PFSK-1 (cell line): ENCODE results near the gene TYK2.

Experiments used
- FOXP2 ChIP-seq: optimal IDR thresholded peaks from 2 replicates; pipeline ENCODE3; 2011; ENCODE audit warnings: borderline replicate concordance, control low read depth, inconsistent platforms; ENCODE audit not compliant: insufficient read depth; ENCODE audit errors: extremely low read length, extremely low read depth
- POLR2AphosphoS5 ChIP-seq: IDR thresholded peaks from 2 replicates; pipeline ENCODE4 v1.6.1; 2012; ENCODE audit warnings: low read depth, mild to moderate bottlenecking, control low read depth, low read length, moderate library complexity
- REST ChIP-seq, 2 experiments: IDR thresholded peaks; 2 replicates each; pipeline versions ENCODE4 v1.6.1 to v1.8.0; 2011 to 2012; ENCODE audit warnings: low read depth in 2 of 2, low read length in 2 of 2, control low read depth in 1 of 2, inconsistent platforms in 1 of 2, mild to moderate bottlenecking in 1 of 2, moderate library complexity in 1 of 2; ENCODE audit not compliant: insufficient read depth in 1 of 2
- SIN3A ChIP-seq: IDR thresholded peaks from 2 replicates; pipeline ENCODE4 v1.6.1; 2012; ENCODE audit warnings: mild to moderate bottlenecking, low read length, moderate library complexity, borderline replicate concordance; ENCODE audit not compliant: insufficient read depth
- TAF1 ChIP-seq: IDR thresholded peaks from 2 replicates; pipeline ENCODE4 v1.6.1; 2012; ENCODE audit warnings: low read length, control low read depth, borderline replicate concordance; ENCODE audit not compliant: insufficient read depth

- no peak for TF ChIP-seq REST (IDR thresholded peaks at IDR 0.05; ENCODE audit: insufficient read depth in 1 of 2, low read depth in 2 of 2, low read length in 2 of 2)
- peak; percentile 96 for TF ChIP-seq POLR2AphosphoS5
- peak; percentile 69; the same call in 1 of the 2 replicates for TF ChIP-seq TAF1
- peak; percentile 85 for TF ChIP-seq SIN3A
- TF ChIP-seq FOXP2: peak; percentile 55
Observed at GRCh38 chr19:10403137-10404021, 23.0 kb upstream of the TYK2 start, which contains the start of gene CDC37.
